PC-3 (cell line): ENCODE data around the gene SDC1. TPM values are rescaled to one million over a fixed set of nuclear protein-coding genes. Genes with fewer than 3 reads are reported as not detected.

ENCODE experiments used
- ATAC-seq: fragments of 200-7000 bp; cut with Tn5 transposase; 2 replicates; pipeline ENCODE4 v1.9.1; 2020; ENCODE audit warnings: mild to moderate bottlenecking, moderate library complexity
- BruUV-seq: library from RNA; stranded (reverse); fragments of 400-500 nt; replicated peaks from 2 replicates; lab custom pipeline; 2021; lab: Mats Ljungman, UMichigan
- CTCF ChIA-PET: fragments of 300-600 bp; sonication (Branson Sonifier 250); formaldehyde crosslinking; loops from one replicate; lab custom pipeline; 2022; ENCODE audit warnings: antibody characterized with exemption; lab: Charles Lee
- POLR2A ChIA-PET: fragments of 300-600 bp; sonication (Branson Sonifier 250); formaldehyde crosslinking; loops from one replicate; lab custom pipeline; 2022; ENCODE audit warnings: antibody characterized with exemption; ENCODE audit not compliant: unreplicated experiment; lab: Charles Lee
- DNase-seq: peaks from one replicate; pipeline ENCODE4 v3.0.0-alpha.2; 2015
- H2AFZ ChIP-seq: fragments of 300-600 bp; sonication (generic); 2 replicates; pipeline ENCODE4 v1.6.0; 2016; ENCODE audit warnings: antibody characterized with exemption, low read length
- H3F3A ChIP-seq: fragments of 300-600 bp; sonication (generic); one replicate; pipeline ENCODE4 v1.6.0; 2017; ENCODE audit warnings: antibody characterized with exemption, low read length, control low read depth, mild to moderate bottlenecking; ENCODE audit not compliant: unreplicated experiment
- H3K27ac ChIP-seq: fragments of 300-600 bp; sonication (generic); 2 replicates; pipeline ENCODE4 v1.5.1; 2016; ENCODE audit warnings: mild to moderate bottlenecking, low read length
- H3K27me3 ChIP-seq: fragments of 300-600 bp; sonication (generic); 2 replicates; pipeline ENCODE4 v1.6.1; 2016; ENCODE audit warnings: low read length, mixed read lengths
- H3K36me3 ChIP-seq: fragments of 300-600 bp; sonication (generic); 2 replicates; pipeline ENCODE4 v1.6.1; 2016; ENCODE audit warnings: low read depth, mixed run types, low read length, mixed read lengths
- H3K4me1 ChIP-seq: fragments of 300-600 bp; sonication (generic); 2 replicates; pipeline ENCODE4 v1.5.1; 2016; ENCODE audit warnings: low read length; ENCODE audit not compliant: insufficient read depth
- H3K4me2 ChIP-seq: fragments of 300-600 bp; sonication (generic); 2 replicates; pipeline ENCODE4 v1.6.0; 2016; ENCODE audit warnings: low read length
- H3K4me3 ChIP-seq: fragments of 300-600 bp; sonication (generic); 2 replicates; pipeline ENCODE4 v1.5.1; 2016; ENCODE audit warnings: mild to moderate bottlenecking, low read length, mixed read lengths
- H3K79me2 ChIP-seq: fragments of 300-600 bp; sonication (generic); 2 replicates; pipeline ENCODE4 v1.6.1; 2017; ENCODE audit warnings: low read length, mixed read lengths
- H3K9ac ChIP-seq: fragments of 300-600 bp; sonication (generic); 2 replicates; pipeline ENCODE4 v1.6.0; 2016; ENCODE audit warnings: mild to moderate bottlenecking, low read length
- H3K9me2 ChIP-seq: fragments of 300-600 bp; sonication (generic); replicated peaks from 2 replicates; pipeline ENCODE4 v1.6.1; 2016; ENCODE audit warnings: mixed run types, low read length, mixed read lengths
- H3K9me3 ChIP-seq: fragments of 300-600 bp; sonication (generic); 2 replicates; pipeline ENCODE4 v1.6.1; 2016; ENCODE audit warnings: low read length, mixed read lengths
- H4K20me1 ChIP-seq: fragments of 300-600 bp; sonication (generic); 2 replicates; pipeline ENCODE4 v1.6.1; 2016; ENCODE audit warnings: low read length, mixed read lengths
- CTCF ChIP-seq: fragments of 300-600 bp; sonication (generic); conservative IDR thresholded peaks from 2 replicates; pipeline ENCODE4 v1.5.1; 2017; ENCODE audit warnings: antibody characterized with exemption, low read depth, mild to moderate bottlenecking, low read length
- EZH2 ChIP-seq: fragments of 300-600 bp; sonication (generic); IDR thresholded peaks from one replicate; pipeline ENCODE4 v1.6.1; 2017; ENCODE audit warnings: antibody characterized with exemption, mild to moderate bottlenecking, low read length; ENCODE audit not compliant: unreplicated experiment
- EZH2phosphoT487 ChIP-seq: fragments of 300-600 bp; sonication (generic); IDR thresholded peaks from 2 replicates; pipeline ENCODE4 v1.6.1; 2018; ENCODE audit warnings: mild to moderate bottlenecking, antibody characterized with exemption, low read length, borderline replicate concordance
- intact Hi-C: fragments of 100-400 bp; cut with micrococcal nuclease; formaldehyde crosslinking; loops from 2 replicates; pipeline ENCODE4 v1.9.0; 2023
- total RNA-seq: library from RNA; depleted of rRNA; stranded (reverse); fragments of >200 nt; gene quantifications from 2 replicates; pipeline ENCODE4 v1.2.3, GENCODE V29; 2014

The SDC1 gene
- total RNA-seq, 1 experiment from 2014 or later = 358 TPM

- no TSS peak for BruUV-seq
- H3K4me1 ChIP-seq = peaks cover 20% of the 10 kb centered on the region
- POLR2A ChIA-PET = no interaction called here
Observed at GRCh38 chr2:20175267-20175666, 49.7 kb downstream of the SDC1 start.

DNA sequence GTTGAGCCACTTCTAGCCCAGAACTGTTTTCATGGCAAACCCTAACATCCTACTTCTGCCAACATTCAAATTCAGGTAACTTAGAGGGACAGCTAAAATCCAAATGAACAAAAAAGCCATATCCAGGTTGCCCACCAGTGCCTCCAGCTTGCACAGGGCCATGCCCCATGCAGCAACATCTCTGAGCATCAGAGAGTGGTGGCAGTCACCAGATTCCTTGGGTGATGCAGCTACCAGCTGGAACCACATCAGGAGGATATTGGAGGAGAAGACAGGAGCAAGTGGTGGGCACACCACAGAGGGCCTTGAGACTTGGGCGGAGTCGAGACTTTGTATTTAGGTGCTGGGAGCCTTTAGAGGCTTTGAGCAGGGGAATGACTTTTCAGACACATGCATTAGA lies 50.5 kb downstream of the SDC1 start:
- no peak overlapping the region for H2AFZ ChIP-seq
- no peak for ATAC-seq
- H3K36me3 ChIP-seq = no peaks in the 10 kb centered on the region
- POLR2A ChIA-PET = no interaction called here
- no peaks in the 10 kb centered on the region for H3K79me2 ChIP-seq
- BruUV-seq = no TSS peak
- H3K4me1 ChIP-seq = peaks cover 20% of the 10 kb centered on the region
- no peak for TF ChIP-seq EZH2
- H3K9me2 ChIP-seq = no peaks in the 10 kb centered on the region
- no peaks in the 10 kb centered on the region for H3K9me3 ChIP-seq
- intact Hi-C loops = no loop called here
- H3K9ac ChIP-seq = no peak overlapping the region
- DNase-seq = no peak
- H3K27me3 ChIP-seq = no peaks in the 10 kb centered on the region
- no peaks in the 10 kb centered on the region for H4K20me1 ChIP-seq
- H3K4me2 ChIP-seq = no peak overlapping the region
- no peak overlapping the region for H3K27ac ChIP-seq
- no peak overlapping the region for H3K4me3 ChIP-seq
- H3F3A ChIP-seq = no peaks in the 10 kb centered on the region
- CTCF ChIA-PET = no interaction called here

More at GRCh38 chr2:20175267-20175666, 49.7 kb downstream of the SDC1 start:
- Histone ChIP-seq H3K9me2 (no peaks in the 10 kb centered on the region), H3K79me2 (no peaks in the 10 kb centered on the region), H3K9ac (no peak overlapping the region), H3K36me3 (no peaks in the 10 kb centered on the region), H3K4me2 (no peak overlapping the region), H3K4me3 (no peak overlapping the region), H3K9me3 (no peaks in the 10 kb centered on the region), H3K27ac (no peak overlapping the region), H3K27me3 (no peaks in the 10 kb centered on the region), H4K20me1 (no peaks in the 10 kb centered on the region), H3F3A (no peaks in the 10 kb centered on the region), H2AFZ (no peak overlapping the region)
- TF ChIP-seq CTCF (no peak), EZH2 (no peak), EZH2phosphoT487 (no peak)
- CTCF ChIA-PET = no interaction called here
- no peak for DNase-seq
- ATAC-seq = no peak
- intact Hi-C loops = no loop called here

- POLR2A ChIA-PET = no interaction called here
- Histone ChIP-seq H3K4me3 (no peak overlapping the region), H3K9me2 (no peaks in the 10 kb centered on the region), H3K36me3 (no peaks in the 10 kb centered on the region), H2AFZ (no peak overlapping the region), H3K27me3 (no peaks in the 10 kb centered on the region), H4K20me1 (no peaks in the 10 kb centered on the region), H3K4me1 (peaks cover 17% of the 10 kb centered on the region), H3K9me3 (no peaks in the 10 kb centered on the region), H3K9ac (no peak overlapping the region), H3F3A (no peaks in the 10 kb centered on the region), H3K79me2 (no peaks in the 10 kb centered on the region), H3K4me2 (no peak overlapping the region), H3K27ac (no peak overlapping the region)
- BruUV-seq = no TSS peak
- no peak for DNase-seq
- intact Hi-C loops = no loop called here
- no peak for ATAC-seq
- CTCF ChIA-PET = no interaction called here
- TF ChIP-seq EZH2 = no peak
- no peak for TF ChIP-seq CTCF
- no peak for TF ChIP-seq EZH2phosphoT487
Observed at GRCh38 chr2:20173496-20174402, 51.2 kb downstream of the SDC1 start.
